Brain microvascular endothelial cell (primary cell): ENCODE data around the gene SMC2.

Experiments used
- DNase-seq: peaks from one replicate; pipeline ENCODE4 v3.0.0-alpha.2; 2020
- H3K27ac ChIP-seq: fragments of 250-450 bp; sonication (Bioruptor Pico); 2 replicates; pipeline ENCODE4 v1.5.1; 2020; ENCODE audit warnings: mild to moderate bottlenecking, moderate library complexity
- H3K27me3 ChIP-seq: fragments of 250-450 bp; sonication (Bioruptor Pico); replicated peaks from 2 replicates; pipeline ENCODE4 v1.5.1; 2020; ENCODE audit warnings: mild to moderate bottlenecking
- H3K36me3 ChIP-seq: fragments of 250-450 bp; sonication (Bioruptor Pico); replicated peaks from 2 replicates; pipeline ENCODE4 v1.5.1; 2020; ENCODE audit warnings: mild to moderate bottlenecking
- H3K4me3 ChIP-seq: 2 replicates; pipeline ENCODE4 v1.5.1; 2011; ENCODE audit warnings: low read depth, mild to moderate bottlenecking, control low read depth, low read length, moderate library complexity
- CTCF ChIP-seq: IDR thresholded peaks from 2 replicates; pipeline ENCODE4 v1.5.1; 2011; ENCODE audit warnings: low read depth, mild to moderate bottlenecking, moderate library complexity, low read length, control low read depth, inconsistent platforms; ENCODE audit errors: missing control alignments
- in situ Hi-C: cut with HindIII; loops from 2 replicates; pipeline ENCODE4 v1.10.0; 2017; ENCODE audit warnings: low sequenced_read_pairs, low pct_ligation_motif_present

Gene SMC2

GRCh38 chr9:104082168-104082567 is 11.9 kb upstream of the SMC2 start:
- TF ChIP-seq CTCF, result no peak
- no peaks in the 10 kb centered on the region for H3K36me3 ChIP-seq
- DNase-seq, result no peak
- no peak overlapping the region for H3K27ac ChIP-seq
- H3K4me3 ChIP-seq, result no peak overlapping the region
- H3K27me3 ChIP-seq, result no peaks in the 10 kb centered on the region
- in situ Hi-C loops, result no loop called here

GRCh38 chr9:104085525-104085924 is 8.6 kb upstream of the SMC2 start:
- TF ChIP-seq CTCF, result no peak
- Histone ChIP-seq H3K4me3 (no peak overlapping the region), H3K27ac (no peak overlapping the region), H3K36me3 (no peaks in the 10 kb centered on the region), H3K27me3 (no peaks in the 10 kb centered on the region)
- DNase-seq, result no peak
- in situ Hi-C loops, result no loop called here

GRCh38 chr9:104087894-104088293 is 6.2 kb upstream of the SMC2 start:
- Histone ChIP-seq H3K36me3 (no peaks in the 10 kb centered on the region), H3K4me3 (no peak overlapping the region), H3K27me3 (no peaks in the 10 kb centered on the region), H3K27ac (no peak overlapping the region)
- no peak for DNase-seq
- no peak for TF ChIP-seq CTCF
- in situ Hi-C loops, result no loop called here

GRCh38 chr9:104088416-104088815 is 5.7 kb upstream of the SMC2 start:
- H3K36me3 ChIP-seq, result no peaks in the 10 kb centered on the region
- H3K27ac ChIP-seq, result no peak overlapping the region
- no peak for TF ChIP-seq CTCF
- no peaks in the 10 kb centered on the region for H3K27me3 ChIP-seq
- H3K4me3 ChIP-seq, result no peak overlapping the region
- in situ Hi-C loops, result no loop called here
- no peak for DNase-seq

GRCh38 chr9:104090578-104090977 is 3.5 kb upstream of the SMC2 start:
- in situ Hi-C loops, result no loop called here
- Histone ChIP-seq H3K36me3 (no peaks in the 10 kb centered on the region), H3K27me3 (no peaks in the 10 kb centered on the region), H3K27ac (no peak overlapping the region), H3K4me3 (no peak overlapping the region)
- no peak for TF ChIP-seq CTCF
- no peak for DNase-seq

GRCh38 chr9:104091116-104091515 is 3.0 kb upstream of the SMC2 start:
- peak overlapping the region; percentile 3 for H3K27ac ChIP-seq
- H3K36me3 ChIP-seq, result no peaks in the 10 kb centered on the region
- no peak for TF ChIP-seq CTCF
- in situ Hi-C loops, result no loop called here
- no peak for DNase-seq
- H3K27me3 ChIP-seq, result no peaks in the 10 kb centered on the region
- no peak overlapping the region for H3K4me3 ChIP-seq
